Endothelial cell (in vitro differentiated cells): Measurements from ENCODE around the gene KCNJ6. TPM values are rescaled to one million over a fixed set of nuclear protein-coding genes. Genes with fewer than 3 reads are reported as not detected.

Source experiments
- DNase-seq: peaks from one replicate; pipeline ENCODE4 v3.0.0; 2021; ENCODE audit warnings: low spot score
- H3K27ac Mint-ChIP-seq: one replicate; pipeline ENCODE4 v1.8.0; 2021; ENCODE audit warnings: mixed read lengths, inconsistent platforms; ENCODE audit not compliant: unreplicated experiment
- H3K27me3 Mint-ChIP-seq: one replicate; pipeline ENCODE4 v1.8.0; 2021; ENCODE audit warnings: mild to moderate bottlenecking, moderate library complexity, mixed read lengths, inconsistent platforms; ENCODE audit not compliant: unreplicated experiment
- H3K36me3 Mint-ChIP-seq: one replicate; pipeline ENCODE4 v1.8.0; 2021; ENCODE audit warnings: mild to moderate bottlenecking, low read depth, mixed read lengths, inconsistent platforms; ENCODE audit not compliant: unreplicated experiment
- H3K4me1 Mint-ChIP-seq: one replicate; pipeline ENCODE4 v1.8.0; 2021; ENCODE audit warnings: mild to moderate bottlenecking, mixed read lengths, inconsistent platforms; ENCODE audit not compliant: unreplicated experiment
- H3K4me3 Mint-ChIP-seq: one replicate; pipeline ENCODE4 v1.8.0; 2021; ENCODE audit warnings: mild to moderate bottlenecking, mixed read lengths, inconsistent platforms; ENCODE audit not compliant: unreplicated experiment
- H3K9me3 Mint-ChIP-seq: one replicate; pipeline ENCODE4 v1.8.0; 2021; ENCODE audit warnings: mixed read lengths, inconsistent platforms; ENCODE audit not compliant: unreplicated experiment
- total RNA-seq: library from RNA; stranded (reverse); fragmentation: NEBNext Ultra II Directional; extraction: Animal tissue kit (Norgen Biotek cat#: 25700); gene quantifications from one replicate; pipeline ENCODE4 v1.2.1, GENCODE V29; 2021; ENCODE audit not compliant: unreplicated experiment
- TF ChIP-seq, protein P1 (sequence below): fragments of 200-600 bp; sonication (generic); IDR thresholded peaks from one replicate; pipeline ENCODE4 v1.5.0; 2021; ENCODE audit warnings: antibody characterized with exemption; ENCODE audit not compliant: unreplicated experiment

Gene KCNJ6
- total RNA-seq, 1 donor from 2014 or later = 0.41 TPM

DNA sequence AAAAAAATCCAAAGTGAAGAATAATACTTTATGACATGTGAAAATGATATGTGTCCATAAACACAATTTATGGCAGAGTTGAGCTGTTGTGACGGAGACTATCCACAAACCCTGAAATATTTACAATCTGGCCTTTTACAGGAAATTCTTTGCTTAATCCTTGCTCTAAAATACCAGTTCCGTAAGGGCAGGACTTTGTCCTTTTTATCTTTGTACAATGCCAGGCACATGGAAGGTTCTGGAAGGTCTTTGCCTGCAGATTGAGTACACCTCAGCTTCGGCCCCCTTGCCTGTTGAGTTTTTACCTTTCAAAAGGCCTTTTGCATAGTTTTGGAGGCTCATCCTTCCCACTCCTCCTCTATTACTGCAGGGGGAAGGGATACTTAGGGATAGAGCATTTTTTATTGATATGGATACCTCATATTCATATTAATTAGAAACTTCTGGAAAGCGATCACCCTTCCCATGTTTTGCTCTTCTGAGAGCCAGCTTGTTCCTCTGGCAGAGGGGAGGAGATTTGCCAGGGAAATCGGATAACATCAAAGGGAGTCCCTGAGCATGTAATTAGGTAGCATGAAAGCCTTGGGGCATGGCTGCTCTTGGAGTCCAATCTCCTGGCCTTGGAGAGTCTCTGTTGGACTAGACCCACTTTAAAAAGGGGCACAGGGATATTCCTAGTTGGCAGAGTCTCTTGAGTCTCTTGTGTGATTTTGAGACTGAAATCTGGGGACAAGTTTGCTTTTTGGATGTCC, 217.1 kb downstream of the KCNJ6 start:
- H3K36me3 Mint-ChIP-seq = no peaks in the 10 kb centered on the region

DNA sequence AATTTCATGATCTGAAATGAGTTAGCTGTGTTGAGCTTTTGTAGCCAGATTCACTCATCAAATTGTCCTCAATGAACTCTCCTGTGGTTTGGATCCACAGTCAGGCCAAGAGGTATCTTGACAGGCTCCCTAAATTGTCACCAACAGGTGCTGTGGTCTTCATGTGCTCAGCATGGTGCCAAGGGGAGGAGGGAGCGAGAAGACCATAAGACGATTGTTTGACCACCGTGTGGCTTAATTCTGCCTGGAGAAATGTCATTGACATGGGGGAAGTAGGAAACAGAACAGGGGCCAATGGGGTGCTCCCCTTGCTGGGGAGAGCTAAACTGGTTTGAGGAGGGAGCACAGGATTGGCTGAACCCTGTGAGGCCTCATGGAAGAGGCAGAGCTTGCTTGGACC, 219.3 kb downstream of the KCNJ6 start:
- H3K4me1 Mint-ChIP-seq = no peaks in the 10 kb centered on the region
- H3K27me3 Mint-ChIP-seq = no peaks in the 10 kb centered on the region
- no peak overlapping the region for H3K27ac Mint-ChIP-seq
- DNase-seq = no peak
- TF ChIP-seq, protein P1, sequence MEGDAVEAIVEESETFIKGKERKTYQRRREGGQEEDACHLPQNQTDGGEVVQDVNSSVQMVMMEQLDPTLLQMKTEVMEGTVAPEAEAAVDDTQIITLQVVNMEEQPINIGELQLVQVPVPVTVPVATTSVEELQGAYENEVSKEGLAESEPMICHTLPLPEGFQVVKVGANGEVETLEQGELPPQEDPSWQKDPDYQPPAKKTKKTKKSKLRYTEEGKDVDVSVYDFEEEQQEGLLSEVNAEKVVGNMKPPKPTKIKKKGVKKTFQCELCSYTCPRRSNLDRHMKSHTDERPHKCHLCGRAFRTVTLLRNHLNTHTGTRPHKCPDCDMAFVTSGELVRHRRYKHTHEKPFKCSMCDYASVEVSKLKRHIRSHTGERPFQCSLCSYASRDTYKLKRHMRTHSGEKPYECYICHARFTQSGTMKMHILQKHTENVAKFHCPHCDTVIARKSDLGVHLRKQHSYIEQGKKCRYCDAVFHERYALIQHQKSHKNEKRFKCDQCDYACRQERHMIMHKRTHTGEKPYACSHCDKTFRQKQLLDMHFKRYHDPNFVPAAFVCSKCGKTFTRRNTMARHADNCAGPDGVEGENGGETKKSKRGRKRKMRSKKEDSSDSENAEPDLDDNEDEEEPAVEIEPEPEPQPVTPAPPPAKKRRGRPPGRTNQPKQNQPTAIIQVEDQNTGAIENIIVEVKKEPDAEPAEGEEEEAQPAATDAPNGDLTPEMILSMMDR = no peak
- no peaks in the 10 kb centered on the region for H3K36me3 Mint-ChIP-seq
- no peak overlapping the region for H3K4me3 Mint-ChIP-seq
- H3K9me3 Mint-ChIP-seq = no peaks in the 10 kb centered on the region

More for the DNA sequence above, 217.1 kb downstream of the KCNJ6 start:
- no peak overlapping the region for H3K4me3 Mint-ChIP-seq
- no peaks in the 10 kb centered on the region for H3K9me3 Mint-ChIP-seq
- DNase-seq = no peak
- peaks cover 2% of the 10 kb centered on the region for H3K27me3 Mint-ChIP-seq
- no peaks in the 10 kb centered on the region for H3K4me1 Mint-ChIP-seq
- TF ChIP-seq, protein P1 = no peak
- H3K27ac Mint-ChIP-seq = no peak overlapping the region

DNA sequence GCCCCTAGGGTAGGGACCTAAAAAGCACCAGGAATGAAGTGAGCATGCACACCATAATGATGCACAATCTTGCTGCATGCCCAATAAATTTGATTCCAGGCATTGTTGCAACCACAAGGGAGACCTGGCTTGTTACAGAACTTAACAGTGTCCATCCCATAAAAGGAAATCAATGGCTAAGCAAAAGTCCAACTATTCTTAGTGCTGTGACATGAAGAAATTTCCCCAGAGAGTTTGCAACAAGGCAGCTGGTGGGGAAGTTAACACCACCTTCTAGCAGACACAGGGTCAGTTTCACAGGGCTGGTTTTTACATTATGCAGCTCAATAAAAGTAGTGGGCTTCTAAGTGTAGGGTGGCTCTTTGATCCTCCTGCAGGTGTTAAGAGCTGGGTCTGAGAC, 221.1 kb downstream of the KCNJ6 start:
- Mint-ChIP-seq H3K9me3 (no peaks in the 10 kb centered on the region), H3K4me3 (no peak overlapping the region), H3K27me3 (no peaks in the 10 kb centered on the region), H3K27ac (no peak overlapping the region), H3K36me3 (no peaks in the 10 kb centered on the region), H3K4me1 (no peaks in the 10 kb centered on the region)
- no peak for DNase-seq
- TF ChIP-seq, protein P1 = no peak

- Mint-ChIP-seq H3K27ac (no peak overlapping the region), H3K9me3 (no peaks in the 10 kb centered on the region), H3K4me3 (no peak overlapping the region), H3K4me1 (peaks cover 2% of the 10 kb centered on the region), H3K36me3 (no peaks in the 10 kb centered on the region), H3K27me3 (peaks cover 2% of the 10 kb centered on the region)
- TF ChIP-seq, protein P1 = no peak
- no peak for DNase-seq
Observed at GRCh38 chr21:37688952-37689659, 227.2 kb downstream of the KCNJ6 start.
